Keratinocyte (primary cell): ENCODE measurements around the gene PDZD2.
"Not testable (repeated sequence)": the region's sequence is repeated elsewhere in the genome, so short reads cannot be mapped to it uniquely, and the experiment has no call there.

Experiments
- EZH2 ChIP-seq: IDR thresholded peaks from one replicate; pipeline ENCODE4 v1.6.1; 2012; ENCODE audit warnings: inconsistent platforms, mild to moderate bottlenecking, low read length, moderate library complexity
- TF ChIP-seq, protein P1 (sequence below), 3 experiments: IDR thresholded peaks in 1 of 3; conservative IDR thresholded peaks in 1 of 3; optimal IDR thresholded peaks in 1 of 3; 2 replicates in 2 of 3; 3 replicates in 1 of 3; pipeline versions ENCODE3 to v1.5.1; 2011; ENCODE audit warnings: low read length in 3 of 3, mild to moderate bottlenecking in 3 of 3, moderate library complexity in 2 of 3, control low read depth in 1 of 3, inconsistent platforms in 1 of 3; ENCODE audit not compliant: insufficient read depth in 2 of 3; ENCODE audit errors: extremely low read depth in 1 of 3

DNA sequence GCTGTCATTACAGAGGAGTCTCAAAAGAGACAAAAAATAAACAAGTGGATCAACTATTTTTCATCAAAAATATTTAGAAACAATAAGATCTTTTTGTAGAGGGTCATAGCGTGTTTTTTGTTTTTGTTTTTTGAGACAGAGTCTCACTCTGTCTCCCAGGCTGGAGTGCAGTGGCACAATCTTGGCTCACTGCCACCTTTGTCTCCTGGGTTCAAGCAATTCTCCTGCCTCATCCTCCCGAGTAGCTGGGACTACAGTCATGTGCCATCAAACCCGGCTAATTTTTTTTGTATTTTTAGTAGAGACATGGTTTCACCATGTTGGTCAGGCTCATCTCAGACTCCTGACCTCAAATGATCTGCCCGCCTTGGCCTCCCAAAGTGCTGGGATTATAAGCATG, 36.6 kb upstream of the PDZD2 start:
- TF ChIP-seq EZH2 = not testable (repeated sequence)
- TF ChIP-seq, protein P1, sequence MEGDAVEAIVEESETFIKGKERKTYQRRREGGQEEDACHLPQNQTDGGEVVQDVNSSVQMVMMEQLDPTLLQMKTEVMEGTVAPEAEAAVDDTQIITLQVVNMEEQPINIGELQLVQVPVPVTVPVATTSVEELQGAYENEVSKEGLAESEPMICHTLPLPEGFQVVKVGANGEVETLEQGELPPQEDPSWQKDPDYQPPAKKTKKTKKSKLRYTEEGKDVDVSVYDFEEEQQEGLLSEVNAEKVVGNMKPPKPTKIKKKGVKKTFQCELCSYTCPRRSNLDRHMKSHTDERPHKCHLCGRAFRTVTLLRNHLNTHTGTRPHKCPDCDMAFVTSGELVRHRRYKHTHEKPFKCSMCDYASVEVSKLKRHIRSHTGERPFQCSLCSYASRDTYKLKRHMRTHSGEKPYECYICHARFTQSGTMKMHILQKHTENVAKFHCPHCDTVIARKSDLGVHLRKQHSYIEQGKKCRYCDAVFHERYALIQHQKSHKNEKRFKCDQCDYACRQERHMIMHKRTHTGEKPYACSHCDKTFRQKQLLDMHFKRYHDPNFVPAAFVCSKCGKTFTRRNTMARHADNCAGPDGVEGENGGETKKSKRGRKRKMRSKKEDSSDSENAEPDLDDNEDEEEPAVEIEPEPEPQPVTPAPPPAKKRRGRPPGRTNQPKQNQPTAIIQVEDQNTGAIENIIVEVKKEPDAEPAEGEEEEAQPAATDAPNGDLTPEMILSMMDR (optimal IDR thresholded peaks at IDR 0.05 in 1 of 3, IDR thresholded peaks at IDR 0.05 in 1 of 3, conservative IDR thresholded peaks at IDR 0.05 in 1 of 3; ENCODE audit: extremely low read depth in 1 of 3, insufficient read depth in 2 of 3, low read length in 3 of 3) = not testable (repeated sequence)
